H1 (cell line): Measurements from ENCODE around the gene CAPN7. TPM values are rescaled to one million over a fixed set of nuclear protein-coding genes. Genes with fewer than 3 reads are reported as not detected.

ENCODE experiments used
- TEAD4 ChIP-seq: IDR thresholded peaks from 2 replicates; pipeline ENCODE4 v1.6.1; 2012; ENCODE audit warnings: low read depth, low read length, inconsistent platforms, mixed read lengths
- polyA plus RNA-seq, 7 experiments: library from polyadenylated mRNA; depleted of rRNA in 3 of 7; stranded (reverse) in 5 of 7; unstranded in 2 of 7; fragments of >200 nt in 5 of 7; fragments of 200-250 nt in 2 of 7; gene quantifications; 1 replicate in 5 of 7; 2 replicates in 1 of 7; 4 replicates in 1 of 7; pipeline versions ENCODE4 v1.2.1 to v1.2.3, GENCODE V29; 2011 to 2013; ENCODE audit warnings: missing spikeins in 2 of 7, mixed read lengths in 2 of 7
- total RNA-seq: library from RNA; stranded (reverse); fragmentation: NEBNext Ultra II Directional; extraction: Animal tissue kit (Norgen Biotek cat#: 25700); gene quantifications from 2 replicates; pipeline ENCODE4 v1.2.1, GENCODE V29; 2021

Gene CAPN7
- total and polyA plus RNA-seq, 2 of the 8 experiments (the other 6 are each of a cell fraction or from before 2014, with no cell fraction given), result 5.3 to 13.2 TPM

- peak; percentile 25; the same call in 1 of the 2 replicates for TF ChIP-seq TEAD4
Observed at GRCh38 chr3:15279671-15280402, 73.8 kb downstream of the CAPN7 start (continued).
